Measurements from ENCODE around the gene RPL38.

The RPL38 gene

DNA sequence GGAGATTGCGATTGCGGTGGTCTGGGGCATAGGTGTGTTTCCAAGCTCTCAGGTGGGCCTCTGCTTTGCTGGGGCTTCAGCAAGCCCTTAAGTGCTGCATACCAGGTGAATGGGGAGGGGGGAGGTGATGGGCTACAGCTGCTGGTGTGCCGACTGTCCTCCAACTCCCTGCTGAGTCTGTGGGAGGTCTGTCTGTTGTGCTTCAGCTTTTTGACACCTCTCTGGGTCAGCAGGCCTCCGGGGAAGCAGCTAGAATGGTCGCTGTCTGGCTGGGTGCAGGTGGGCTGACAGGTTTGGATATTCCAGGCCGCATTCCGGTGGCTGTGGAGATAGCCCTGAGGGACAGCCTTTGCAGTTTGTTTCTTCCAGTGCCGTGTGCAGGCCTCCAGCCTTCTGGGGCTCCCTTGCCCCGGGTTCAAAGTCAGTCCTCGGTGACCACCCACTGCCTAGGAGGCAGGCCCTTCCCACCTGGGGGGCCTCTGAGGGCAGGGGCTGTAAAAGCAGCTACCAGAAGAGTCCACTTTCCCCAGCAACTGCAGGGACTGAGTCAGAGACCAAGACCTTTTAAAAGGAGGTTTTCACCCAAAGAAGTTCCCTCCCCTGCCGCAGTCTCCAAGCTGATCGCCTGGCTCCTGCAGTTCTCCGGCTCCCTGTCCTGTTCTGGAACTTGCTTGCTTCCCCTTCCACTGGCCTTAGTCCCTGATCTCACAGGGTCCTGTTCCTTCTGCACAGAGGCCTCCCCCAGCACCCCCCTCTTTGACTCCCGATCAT lies 7.8 kb downstream of the RPL38 start:
- peak; percentile 21 for DNase-seq

DNA sequence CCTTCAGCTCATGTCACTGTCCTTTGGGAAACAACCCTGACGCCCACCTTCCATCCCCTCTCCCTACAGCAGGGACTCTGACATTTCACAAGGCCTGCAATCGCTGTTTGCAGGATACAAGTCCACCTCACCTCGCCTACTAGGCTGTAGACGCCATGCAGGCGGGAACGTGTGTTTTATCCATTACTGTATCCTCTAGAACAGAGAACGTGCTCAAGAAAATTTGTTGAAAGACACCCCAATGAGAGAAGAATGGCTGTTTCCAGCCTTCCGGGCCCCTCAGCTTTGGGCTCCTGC lies 8.4 kb downstream of the RPL38 start:
- no peak for DNase-seq

- DNase-seq, result peak; percentile 26
Measured at GRCh38 chr17:74212209-74212912, 8.9 kb downstream of the RPL38 start.

- peak; percentile 82 for DNase-seq
Measured at GRCh38 chr17:74212913-74213791, 9.7 kb downstream of the RPL38 start, which contains the start of gene TTYH2. Gene TTYH2, plus strand, starts transcription at chr17:74213571. Its CDS starts 17 bp downstream, at chr17:74213588.

DNA sequence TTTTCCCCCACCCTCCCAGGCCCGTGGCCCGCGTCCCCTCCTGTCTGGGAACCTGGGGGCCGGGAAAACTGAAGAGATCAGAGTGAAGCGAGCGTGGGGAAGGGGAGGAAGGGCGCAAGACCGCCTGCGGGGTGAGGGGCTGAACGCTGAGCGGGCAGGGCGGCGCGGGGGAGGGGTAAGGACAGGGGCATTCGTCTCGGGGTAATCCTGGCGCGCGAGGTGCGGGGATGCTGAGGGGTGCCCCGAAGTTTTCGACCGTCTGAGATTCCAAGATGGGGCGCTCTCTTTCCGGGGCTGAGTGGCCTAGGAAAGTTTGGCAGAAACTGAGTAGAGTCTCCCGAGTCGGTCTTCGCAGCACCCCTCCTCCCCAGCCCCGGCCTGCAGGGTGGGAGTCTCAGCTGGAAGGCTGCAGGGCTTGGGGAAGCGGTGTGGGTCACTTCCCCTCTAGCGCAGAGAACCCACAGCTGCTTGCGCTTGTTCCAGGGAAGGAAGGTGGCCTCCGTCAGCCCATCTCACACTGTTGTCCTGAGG lies 10.4 kb downstream of the RPL38 start:
- no peak for DNase-seq

DNA sequence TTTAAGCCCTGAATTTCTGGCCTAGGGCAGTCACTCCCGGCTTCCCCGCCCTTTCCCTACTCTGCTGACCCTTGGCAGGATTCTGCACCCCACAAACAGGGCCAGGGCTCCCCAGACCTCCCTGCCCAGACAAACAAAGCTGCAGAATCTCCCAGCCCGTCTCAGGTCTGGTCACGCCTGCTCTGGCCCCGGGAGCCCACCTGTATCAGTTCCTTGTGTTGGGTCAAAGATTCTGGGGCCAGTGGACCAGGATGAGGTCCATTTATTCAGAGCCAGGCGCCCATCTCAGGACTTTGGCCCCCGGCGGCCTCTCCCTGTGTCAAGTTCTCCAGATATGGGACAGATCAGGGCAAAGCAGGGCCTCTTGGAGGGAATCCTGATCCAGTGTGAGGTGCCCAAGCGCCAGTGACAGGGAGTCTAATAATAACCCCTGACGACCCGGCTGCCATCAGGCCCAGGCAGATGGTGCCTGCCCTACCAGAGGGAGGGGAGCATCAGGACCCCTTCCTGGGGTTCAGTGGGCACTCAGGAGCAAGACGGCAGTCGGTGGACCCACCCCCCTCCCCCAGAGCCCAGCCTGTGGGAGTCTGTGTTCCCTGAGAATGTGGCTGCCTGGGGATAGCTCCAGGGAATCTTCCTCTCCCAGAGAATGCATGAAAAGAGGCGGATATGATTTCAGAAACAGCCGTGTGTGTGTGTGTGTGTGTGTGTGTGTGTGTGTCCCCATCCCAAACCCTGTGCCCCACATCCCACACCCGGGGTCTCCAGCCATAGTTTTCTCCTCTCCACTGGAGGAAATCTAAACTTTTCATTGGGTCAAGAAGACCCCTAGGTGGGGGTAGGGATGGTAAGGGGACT lies 11.2 kb downstream of the RPL38 start:
- no peak for DNase-seq

DNA sequence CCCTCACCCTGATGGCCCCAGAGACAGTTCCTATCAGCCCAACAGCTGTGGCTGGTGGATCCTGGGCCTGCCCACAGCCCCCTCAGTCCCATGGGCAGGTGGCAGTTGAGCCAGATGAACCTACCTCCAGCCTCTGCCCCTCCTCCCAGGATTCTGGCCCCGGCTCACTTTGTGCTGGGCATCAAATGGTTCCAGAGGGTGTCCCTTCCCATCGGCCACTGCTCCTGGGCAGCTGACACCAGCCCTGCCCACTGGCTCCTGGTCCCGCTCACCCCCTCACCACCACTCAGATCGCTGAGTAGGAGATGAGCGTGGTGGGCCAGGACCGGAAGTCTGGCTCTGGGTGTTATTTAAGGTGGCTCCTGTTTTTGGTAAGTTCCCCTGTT lies 11.9 kb downstream of the RPL38 start:
- no peak for DNase-seq

DNA sequence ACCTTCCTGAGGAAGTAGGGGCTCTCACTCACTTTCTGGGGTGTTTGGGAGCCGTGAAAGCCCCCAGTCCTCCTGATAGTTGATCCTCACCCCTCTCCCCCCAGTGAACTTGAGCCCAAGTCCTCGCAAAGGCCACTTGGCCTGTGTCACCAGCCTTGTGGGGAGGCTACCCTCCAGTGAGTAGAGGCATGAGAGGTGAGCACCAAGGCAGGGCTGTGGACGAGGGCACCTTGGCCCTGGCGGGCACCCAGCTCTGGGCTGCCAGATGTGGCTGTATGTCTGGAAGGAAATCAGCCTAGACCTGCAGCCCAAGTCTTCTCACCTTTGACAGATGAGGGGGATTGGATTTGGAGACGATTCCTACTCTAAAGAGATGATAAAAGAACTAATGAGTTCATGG lies 13.0 kb downstream of the RPL38 start:
- no peak for DNase-seq

DNA sequence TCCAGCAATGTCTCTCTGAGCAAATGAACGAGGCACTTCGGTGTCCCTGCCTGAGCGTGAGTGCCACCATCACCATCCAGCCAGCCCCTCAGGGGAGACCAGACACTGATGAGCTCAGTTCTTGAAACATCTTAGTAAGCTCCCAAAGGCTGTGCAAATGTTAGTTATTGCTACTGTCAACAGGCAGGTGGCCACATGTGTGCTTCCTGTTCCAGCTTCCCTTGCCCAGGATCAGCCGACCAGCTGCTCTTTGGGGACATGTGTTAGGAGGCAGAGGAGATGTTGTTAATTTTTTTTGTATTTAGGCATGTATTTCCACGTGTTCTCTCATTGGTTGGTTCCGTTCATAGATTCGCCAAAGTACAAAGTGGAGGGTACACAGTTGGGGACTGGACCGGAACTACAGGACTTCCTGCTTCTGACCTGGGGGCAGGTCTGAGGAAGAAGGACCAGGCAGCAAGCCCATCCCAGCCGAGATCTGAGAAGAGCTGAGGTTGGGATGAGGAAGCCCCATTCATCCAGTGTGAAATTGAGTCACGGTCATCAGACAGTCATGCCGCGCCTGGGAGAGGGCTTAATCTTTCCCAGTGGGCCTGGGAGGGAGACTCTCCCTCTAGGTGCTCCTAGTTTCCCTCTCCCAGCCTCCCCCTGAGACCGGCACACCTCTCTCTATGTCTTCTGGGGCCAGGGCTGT lies 13.7 kb downstream of the RPL38 start:
- DNase-seq, result no peak

DNA sequence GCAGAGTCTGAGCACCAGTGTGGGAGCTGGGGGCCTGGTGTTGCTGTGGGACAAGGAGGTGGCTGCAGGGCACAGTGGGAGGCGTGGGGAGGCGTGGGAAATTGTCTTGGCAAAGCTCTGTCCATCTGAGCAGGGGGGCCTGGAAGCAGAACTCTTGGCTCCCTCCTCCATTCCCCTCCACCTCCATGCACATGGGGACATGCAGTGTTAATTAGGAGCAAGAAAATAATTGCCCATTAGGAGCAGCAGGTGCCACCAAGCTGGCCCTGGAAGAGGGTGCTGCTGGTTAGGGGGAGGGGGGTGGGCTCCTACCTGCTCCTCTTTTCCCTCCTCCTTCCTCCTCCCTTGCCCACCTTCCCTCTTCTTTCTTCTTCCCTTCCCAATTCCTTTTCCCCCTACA lies 14.4 kb downstream of the RPL38 start:
- DNase-seq, result no peak

GRCh38 chr17:74218436-74218835 lies 15.0 kb downstream of the RPL38 start:
- no peak for DNase-seq

DNA sequence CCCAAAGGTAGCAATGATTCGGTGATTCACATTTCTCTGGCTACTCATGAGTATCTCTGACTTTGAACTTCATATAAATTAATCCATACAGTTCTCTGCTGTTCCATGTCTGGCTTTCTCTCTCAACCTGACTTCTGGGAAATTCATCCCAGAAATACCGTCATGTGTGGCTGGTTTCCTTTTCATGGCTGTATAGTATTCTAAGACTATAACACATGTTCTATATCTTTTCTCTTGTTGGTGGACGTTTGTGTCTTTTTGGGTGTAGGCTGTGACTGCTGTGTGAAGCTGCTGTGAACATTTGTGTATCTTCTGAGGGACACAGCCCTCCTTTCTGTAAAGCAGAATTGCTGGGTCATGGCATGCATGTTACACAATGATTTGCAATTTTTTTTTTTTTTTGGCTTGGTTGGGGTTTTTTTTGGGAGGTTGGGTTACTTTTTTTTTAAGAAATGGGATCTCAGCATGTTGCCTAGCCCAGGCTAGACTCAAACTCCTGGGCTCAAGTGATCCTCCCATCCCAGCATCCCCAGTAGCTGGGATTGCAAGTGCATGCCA lies 16.2 kb downstream of the RPL38 start:
- no peak for DNase-seq

DNA sequence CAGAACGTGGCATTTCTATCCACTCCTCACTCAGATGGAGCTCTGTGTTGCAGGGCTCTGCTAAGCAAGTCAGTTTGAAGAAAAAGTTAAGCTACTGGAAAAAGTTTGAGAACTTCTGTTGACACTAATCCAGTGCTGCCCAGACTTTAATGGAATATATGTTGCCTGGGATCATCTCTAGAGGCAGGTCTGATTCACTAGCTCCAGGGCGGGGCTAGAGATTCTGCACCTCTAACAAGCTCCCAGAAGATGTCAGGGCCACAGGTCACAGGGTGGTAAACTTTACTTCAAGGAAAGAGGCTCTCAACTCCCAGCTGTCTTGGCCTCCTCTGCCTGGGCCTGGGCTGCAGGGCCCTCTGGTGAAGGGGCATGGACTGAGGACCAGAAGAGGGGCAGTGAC lies 16.7 kb downstream of the RPL38 start:
- no peak for DNase-seq

DNA sequence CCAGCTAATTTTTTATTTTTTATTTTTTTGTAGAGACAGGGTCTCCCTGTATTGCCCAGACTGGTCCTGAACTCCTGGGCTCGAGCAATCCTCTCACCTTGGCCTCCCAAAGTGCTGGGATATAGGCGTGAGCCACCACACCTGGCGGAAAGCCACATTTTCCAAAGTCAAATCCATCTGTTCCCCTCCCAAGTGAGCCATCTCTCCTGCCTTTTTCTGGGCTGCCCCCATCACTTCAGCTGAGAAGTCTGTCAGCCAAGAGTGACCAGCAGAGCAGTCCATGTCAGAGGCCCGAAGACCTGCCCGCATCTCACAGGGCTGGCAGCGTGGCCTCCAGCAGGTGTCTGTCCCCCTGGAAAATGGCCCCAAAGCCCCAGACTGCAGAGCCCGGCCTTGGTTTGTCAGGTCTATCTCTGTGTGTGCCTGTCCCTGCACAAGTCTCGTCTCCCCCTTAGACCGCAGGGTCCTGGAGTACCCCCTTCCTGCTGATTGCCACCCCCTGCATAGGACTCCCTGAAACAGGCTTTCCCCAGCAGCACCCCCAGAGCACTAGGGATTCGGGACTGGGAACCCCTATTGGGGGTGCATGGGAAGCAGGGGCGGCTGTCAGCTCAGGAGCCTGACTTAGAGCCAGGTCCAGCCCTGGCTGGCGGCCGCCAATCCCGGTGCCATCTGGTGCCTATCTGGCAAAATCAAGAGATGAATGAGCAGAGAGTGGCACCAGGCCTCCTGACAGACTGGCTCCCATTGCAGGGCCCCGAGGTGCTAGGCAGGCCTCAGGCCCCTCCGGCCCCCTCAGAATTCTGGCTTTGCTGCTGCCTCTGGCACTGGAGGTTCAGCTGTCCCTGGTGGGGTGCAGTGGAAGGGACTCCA lies 17.7 kb downstream of the RPL38 start:
- no peak for DNase-seq

- DNase-seq, result no peak
Measured at GRCh38 chr17:74222399-74222798, 18.9 kb downstream of the RPL38 start.

DNA sequence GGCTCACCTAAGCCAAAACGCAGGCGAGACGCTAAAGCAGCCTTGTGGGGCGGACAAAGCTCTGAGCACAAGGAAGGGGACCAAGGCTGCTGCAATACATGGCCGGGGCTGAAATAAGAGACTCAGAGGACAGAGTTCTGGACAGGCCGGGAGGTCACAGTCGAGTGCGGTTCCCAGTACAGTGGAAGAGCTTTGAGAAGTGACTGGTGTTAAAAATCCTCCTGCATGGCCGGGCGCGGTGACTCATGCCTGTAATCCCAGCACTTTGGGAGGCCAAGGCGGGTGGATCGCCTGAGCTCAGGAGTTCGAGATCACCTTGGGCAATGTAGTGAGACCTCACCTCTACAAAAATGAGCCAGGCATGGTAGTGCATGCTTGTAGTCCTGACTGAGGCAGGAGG lies 20.4 kb downstream of the RPL38 start:
- no peak for DNase-seq

DNA sequence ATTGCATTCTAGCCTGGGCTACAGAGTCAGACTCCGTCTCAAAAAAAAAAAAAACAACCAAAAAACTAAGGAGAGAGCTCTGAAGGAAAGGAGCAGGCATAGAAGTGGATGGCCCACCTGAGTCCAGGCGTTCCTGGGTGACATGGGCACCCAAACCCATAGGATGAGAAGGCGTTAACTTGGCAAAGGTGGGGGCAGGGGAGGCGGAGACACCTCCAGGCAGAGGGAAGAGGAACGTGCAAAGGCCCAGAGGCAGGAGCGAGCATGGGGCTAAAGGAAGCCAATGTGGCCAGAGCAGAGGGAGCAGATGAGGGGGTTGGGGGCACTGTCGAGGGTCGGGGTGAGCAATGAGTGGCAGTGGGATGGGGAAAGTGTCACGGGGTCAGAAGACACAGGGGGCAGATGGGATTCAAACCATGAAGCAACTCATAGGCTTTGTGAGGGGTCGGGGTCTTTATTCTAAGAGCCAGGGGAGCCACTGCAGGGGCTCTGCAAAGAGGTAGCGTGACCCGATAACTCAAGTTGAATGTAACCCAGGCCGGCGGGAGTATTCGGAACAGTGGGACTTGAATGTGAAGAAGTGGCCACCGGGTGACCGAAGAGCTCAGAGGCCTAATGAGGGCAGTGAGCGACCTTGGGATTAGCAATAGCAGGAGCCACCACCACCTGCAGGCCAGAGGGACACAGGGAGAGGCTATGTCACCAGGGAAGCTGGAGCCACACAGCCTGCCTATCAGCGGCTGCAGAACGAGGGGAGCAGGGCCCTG lies 21.7 kb downstream of the RPL38 start:
- no peak for DNase-seq

- no peak for DNase-seq
Measured at GRCh38 chr17:74226252-74226651, 22.8 kb downstream of the RPL38 start.

GRCh38 chr17:74227271-74228080 lies 24.0 kb downstream of the RPL38 start:
- no peak for DNase-seq
